ENCODE results near the gene SORCS2.
"Not testable (repeated sequence)": the region's sequence is repeated elsewhere in the genome, so short reads cannot be mapped to it uniquely, and the experiment has no call there.

The SORCS2 gene

GRCh38 chr4:7559316-7559715 is 367.0 kb downstream of the SORCS2 start:
- peaks cover 4% of the 10 kb centered on the region for H3K36me3 Mint-ChIP-seq
- H3K27ac Mint-ChIP-seq, result no peak overlapping the region
- no peaks in the 10 kb centered on the region for H3K4me1 Mint-ChIP-seq
- H3K9me3 Mint-ChIP-seq, result peaks cover 17% of the 10 kb centered on the region
- ATAC-seq, result no peak
- H3K27me3 Mint-ChIP-seq, result no peaks in the 10 kb centered on the region
- no peak overlapping the region for H3K4me3 Mint-ChIP-seq

- H3K4me1 Mint-ChIP-seq, result no peaks in the 10 kb centered on the region
- H3K27me3 Mint-ChIP-seq, result no peaks in the 10 kb centered on the region
- ATAC-seq, result no peak
Measured at GRCh38 chr4:7559741-7560395, 367.5 kb downstream of the SORCS2 start.

GRCh38 chr4:7561557-7561956 is 369.2 kb downstream of the SORCS2 start:
- no peak for ATAC-seq
- peaks cover 6% of the 10 kb centered on the region for H3K9me3 Mint-ChIP-seq
- H3K4me1 Mint-ChIP-seq, result no peaks in the 10 kb centered on the region
- no peaks in the 10 kb centered on the region for H3K27me3 Mint-ChIP-seq
- H3K36me3 Mint-ChIP-seq, result peaks cover 3% of the 10 kb centered on the region
- no peak overlapping the region for H3K27ac Mint-ChIP-seq
- no peak overlapping the region for H3K4me3 Mint-ChIP-seq

More at GRCh38 chr4:7559741-7560395, 367.5 kb downstream of the SORCS2 start:
- Mint-ChIP-seq H3K27ac (no peak overlapping the region), H3K36me3 (peaks cover 4% of the 10 kb centered on the region), H3K9me3 (peaks cover 13% of the 10 kb centered on the region), H3K4me3 (no peak overlapping the region)

- Mint-ChIP-seq H3K36me3 (no peaks in the 10 kb centered on the region), H3K4me1 (no peaks in the 10 kb centered on the region), H3K9me3 (no peaks in the 10 kb centered on the region), H3K27ac (no peak overlapping the region), H3K4me3 (no peak overlapping the region), H3K27me3 (no peaks in the 10 kb centered on the region)
- ATAC-seq, result no peak
Measured at GRCh38 chr4:7564242-7564641, 371.9 kb downstream of the SORCS2 start.

- no peak overlapping the region for H3K27ac Mint-ChIP-seq
- H3K9me3 Mint-ChIP-seq, result no peaks in the 10 kb centered on the region
- no peaks in the 10 kb centered on the region for H3K4me1 Mint-ChIP-seq
- ATAC-seq, result no peak
- no peak overlapping the region for H3K4me3 Mint-ChIP-seq
- no peaks in the 10 kb centered on the region for H3K36me3 Mint-ChIP-seq
- no peaks in the 10 kb centered on the region for H3K27me3 Mint-ChIP-seq
Measured at GRCh38 chr4:7565483-7565882, 373.1 kb downstream of the SORCS2 start.

- no peaks in the 10 kb centered on the region for H3K4me1 Mint-ChIP-seq
- no peaks in the 10 kb centered on the region for H3K36me3 Mint-ChIP-seq
- H3K27me3 Mint-ChIP-seq, result no peaks in the 10 kb centered on the region
- H3K4me3 Mint-ChIP-seq, result no peak overlapping the region
- peaks cover 3% of the 10 kb centered on the region for H3K9me3 Mint-ChIP-seq
- ATAC-seq, result no peak
- H3K27ac Mint-ChIP-seq, result no peak overlapping the region
Measured at GRCh38 chr4:7569810-7570783, 377.8 kb downstream of the SORCS2 start.

- Mint-ChIP-seq H3K27me3 (no peaks in the 10 kb centered on the region), H3K9me3 (peaks cover 9% of the 10 kb centered on the region), H3K4me1 (no peaks in the 10 kb centered on the region), H3K4me3 (no peak overlapping the region), H3K27ac (no peak overlapping the region), H3K36me3 (no peaks in the 10 kb centered on the region)
- ATAC-seq, result no peak
Measured at GRCh38 chr4:7571001-7571400, 378.7 kb downstream of the SORCS2 start.

GRCh38 chr4:7571701-7572100 is 379.4 kb downstream of the SORCS2 start:
- Mint-ChIP-seq H3K27me3 (no peaks in the 10 kb centered on the region), H3K27ac (no peak overlapping the region), H3K4me1 (no peaks in the 10 kb centered on the region), H3K9me3 (peaks cover 14% of the 10 kb centered on the region), H3K4me3 (no peak overlapping the region), H3K36me3 (no peaks in the 10 kb centered on the region)
- no peak for ATAC-seq

- ATAC-seq, result no peak
- H3K4me3 Mint-ChIP-seq, result no peak overlapping the region
- no peak overlapping the region for H3K27ac Mint-ChIP-seq
- no peaks in the 10 kb centered on the region for H3K4me1 Mint-ChIP-seq
- H3K36me3 Mint-ChIP-seq, result no peaks in the 10 kb centered on the region
- H3K27me3 Mint-ChIP-seq, result no peaks in the 10 kb centered on the region
- H3K9me3 Mint-ChIP-seq, result peaks cover 24% of the 10 kb centered on the region
Measured at GRCh38 chr4:7572894-7573293, 380.6 kb downstream of the SORCS2 start.

- Mint-ChIP-seq H3K36me3 (no peaks in the 10 kb centered on the region), H3K9me3 (peaks cover 25% of the 10 kb centered on the region), H3K4me3 (no peak overlapping the region), H3K4me1 (no peaks in the 10 kb centered on the region), H3K27ac (no peak overlapping the region), H3K27me3 (no peaks in the 10 kb centered on the region)
- ATAC-seq, result no peak
Measured at GRCh38 chr4:7573576-7574091, 381.3 kb downstream of the SORCS2 start.

GRCh38 chr4:7574287-7575014 is 382.1 kb downstream of the SORCS2 start:
- Mint-ChIP-seq H3K27me3 (no peaks in the 10 kb centered on the region), H3K27ac (no peak overlapping the region), H3K36me3 (no peaks in the 10 kb centered on the region), H3K9me3 (peaks cover 30% of the 10 kb centered on the region), H3K4me1 (no peaks in the 10 kb centered on the region), H3K4me3 (no peak overlapping the region)
- ATAC-seq, result no peak

GRCh38 chr4:7575426-7575825 is 383.1 kb downstream of the SORCS2 start:
- no peaks in the 10 kb centered on the region for H3K27me3 Mint-ChIP-seq
- H3K27ac Mint-ChIP-seq, result no peak overlapping the region
- H3K36me3 Mint-ChIP-seq, result no peaks in the 10 kb centered on the region
- no peaks in the 10 kb centered on the region for H3K4me1 Mint-ChIP-seq
- ATAC-seq, result no peak
- H3K4me3 Mint-ChIP-seq, result no peak overlapping the region
- H3K9me3 Mint-ChIP-seq, result peaks cover 34% of the 10 kb centered on the region

GRCh38 chr4:7577361-7578039 is 385.2 kb downstream of the SORCS2 start:
- H3K27ac Mint-ChIP-seq, H3K4me3 Mint-ChIP-seq, H3K4me1 Mint-ChIP-seq, H3K27me3 Mint-ChIP-seq, H3K36me3 Mint-ChIP-seq, ATAC-seq: not testable (repeated sequence)
- H3K9me3 Mint-ChIP-seq, result peaks cover 36% of the 10 kb centered on the region

- H3K27ac Mint-ChIP-seq, result no peak overlapping the region
- no peak for ATAC-seq
- H3K9me3 Mint-ChIP-seq, result peaks cover 31% of the 10 kb centered on the region
- no peaks in the 10 kb centered on the region for H3K4me1 Mint-ChIP-seq
- H3K4me3 Mint-ChIP-seq, result no peak overlapping the region
- H3K27me3 Mint-ChIP-seq, result no peaks in the 10 kb centered on the region
- no peaks in the 10 kb centered on the region for H3K36me3 Mint-ChIP-seq
Measured at GRCh38 chr4:7581477-7581876, 389.1 kb downstream of the SORCS2 start.
